ELR (cell line): ENCODE data around the gene ZNF410.
"Not testable (repeated sequence)": the region's sequence is repeated elsewhere in the genome, so short reads cannot be mapped to it uniquely, and the experiment has no call there.

Source experiments
- DNase-seq: peaks from one replicate; pipeline ENCODE4 v3.0.0-alpha.2; 2015; ENCODE audit warnings: low read depth

ZNF410 gene

GRCh38 chr14:73887694-73888459 is 1.2 kb downstream of the ZNF410 start:
- no peak for DNase-seq

- peak; percentile 42 for DNase-seq
Measured at GRCh38 chr14:73888460-73888725, 1.7 kb downstream of the ZNF410 start.

- DNase-seq, result peak; percentile 26
Measured at GRCh38 chr14:73888971-73889370, 2.3 kb downstream of the ZNF410 start.

- no peak for DNase-seq
Measured at GRCh38 chr14:73889376-73889775, 2.7 kb downstream of the ZNF410 start.

- not testable (repeated sequence) for DNase-seq
Measured at GRCh38 chr14:73894180-73894687, 7.6 kb downstream of the ZNF410 start.

- DNase-seq, result no peak
Measured at GRCh38 chr14:73895939-73896338, 9.3 kb downstream of the ZNF410 start.

- peak; percentile 15 for DNase-seq
Measured at GRCh38 chr14:73896521-73896920, 9.9 kb downstream of the ZNF410 start.

GRCh38 chr14:73903028-73903427 is 16.4 kb downstream of the ZNF410 start:
- DNase-seq, result peak; percentile 25

- no peak for DNase-seq
Measured at GRCh38 chr14:73909681-73910080, 23.0 kb downstream of the ZNF410 start.

GRCh38 chr14:73913256-73913655 is 26.6 kb downstream of the ZNF410 start:
- DNase-seq, result no peak

- DNase-seq, result no peak
Measured at GRCh38 chr14:73916324-73916723, 29.7 kb downstream of the ZNF410 start.

- DNase-seq, result not testable (repeated sequence)
Measured at GRCh38 chr14:73919457-73919856, 32.8 kb downstream of the ZNF410 start.

GRCh38 chr14:73924337-73924736 is 37.7 kb downstream of the ZNF410 start:
- DNase-seq, result peak; percentile 32

- DNase-seq, result peak; percentile 57
Measured at GRCh38 chr14:73935666-73936065, 49.0 kb downstream of the ZNF410 start.

GRCh38 chr14:73936548-73936947 is 49.9 kb downstream of the ZNF410 start:
- no peak for DNase-seq

- no peak for DNase-seq
Measured at GRCh38 chr14:73937012-73937411, 50.4 kb downstream of the ZNF410 start.

GRCh38 chr14:73942180-73942579 is 55.5 kb downstream of the ZNF410 start:
- no peak for DNase-seq

GRCh38 chr14:73943083-73943482 is 56.4 kb downstream of the ZNF410 start:
- DNase-seq, result peak; percentile 74

GRCh38 chr14:73944432-73945158 is 57.9 kb downstream of the ZNF410 start:
- no peak for DNase-seq

GRCh38 chr14:73945159-73945670 is 58.6 kb downstream of the ZNF410 start:
- DNase-seq, result no peak

GRCh38 chr14:73949752-73950734 is 63.4 kb downstream of the ZNF410 start, which contains the start of the genes COQ6 and FAM161B:
Gene COQ6, plus strand, starts transcription at chr14:73950302. Its CDS starts 31 bp downstream, at chr14:73950333.
Gene FAM161B, minus strand, starts transcription at chr14:73950094. Its CDS starts 68 bp downstream, at chr14:73950026.
- peak; percentile 99 for DNase-seq

- DNase-seq, result no peak
Measured at GRCh38 chr14:73953731-73954130, 67.1 kb downstream of the ZNF410 start.
